Measurements from ENCODE around the gene CISTR. TPM values are rescaled to one million over a fixed set of nuclear protein-coding genes. Genes with fewer than 3 reads are reported as not detected.
"Not testable (repeated sequence)": the region's sequence is repeated elsewhere in the genome, so short reads cannot be mapped to it uniquely, and the experiment has no call there.

Gene CISTR
- total and polyA plus RNA-seq, 5 experiments from 2014 or later: not detected

- peaks cover 0 to under 1% (median 0%) of the 10 kb centered on the region in 5 donors for H3K27me3 Mint-ChIP-seq
- POLR2A ChIA-PET: interaction anchor here (0.6 to 3.2 kb wide), 5 partner anchors 17 to 402 kb away, joined by 3 to 9 read pairs (median 7); partner anchors contain the start of gene CISTR
- DNase-seq (no peak), ATAC-seq (no peak)
- H3K36me3 Mint-ChIP-seq: peaks cover 0 to 36% (median 14%) of the 10 kb centered on the region in 3 donors
- peaks cover 17 to 40% (median 26%) of the 10 kb centered on the region in 4 donors for H3K4me1 Mint-ChIP-seq
- no peaks in the 10 kb centered on the region for H3K9me3 Mint-ChIP-seq
- H3K4me3 Mint-ChIP-seq: peak overlapping the region; percentile 87 to 99 (median 94)
- H3K27ac Mint-ChIP-seq: peak overlapping the region in 6 of 10 donors; percentile 13 to 95 (median 84)
These were observed 25.4 kb downstream of the CISTR start for GRCh38 chr12:53726341-53726740.

GRCh38 chr12:53725824-53726223, 26.0 kb downstream of the CISTR start:
- Mint-ChIP-seq H3K9me3 (no peaks in the 10 kb centered on the region), H3K4me1 (peaks cover 17 to 40% (median 26%) of the 10 kb centered on the region in 4 donors), H3K27ac (peak overlapping the region in 2 of 10 donors; percentile 43 to 95), H3K27me3 (no peaks in the 10 kb centered on the region), H3K4me3 (peak overlapping the region; percentile 61 to 99 (median 94)), H3K36me3 (peaks cover 4 to 41% (median 18%) of the 10 kb centered on the region in 3 donors)
- POLR2A ChIA-PET: no interaction called here
- DNase-seq (no peak), ATAC-seq (no peak)

DNA sequence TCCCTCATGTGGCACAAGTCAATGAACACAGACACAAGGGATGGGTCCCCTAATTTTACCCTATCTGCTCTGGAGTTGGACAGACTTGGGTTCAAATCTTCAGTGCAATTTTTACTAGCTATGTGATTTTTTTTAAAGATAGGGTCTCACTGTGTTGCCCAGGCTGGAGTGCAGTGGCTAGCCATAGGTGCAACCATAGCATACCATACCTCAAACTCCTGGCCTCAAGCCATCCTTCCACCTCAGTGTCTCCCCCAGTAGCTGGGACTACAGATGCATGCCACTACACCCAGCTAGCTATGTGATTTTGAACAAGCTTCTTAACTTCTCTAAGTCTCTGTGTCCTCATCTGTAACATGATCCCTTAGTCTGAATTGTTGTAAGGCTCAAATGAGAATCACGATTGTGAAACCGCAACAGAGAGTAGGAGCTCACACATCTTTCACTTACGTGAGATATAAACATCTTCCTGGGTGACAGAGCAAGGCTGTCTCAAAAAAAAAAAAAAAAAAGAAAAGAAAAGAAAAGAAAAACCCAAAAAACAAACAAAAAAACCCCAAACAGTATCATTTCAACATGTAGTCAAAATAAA, 29.2 kb downstream of the CISTR start:
- no peak for DNase-seq
- no peaks in the 10 kb centered on the region for H3K9me3 Mint-ChIP-seq
- no peak overlapping the region for H3K27ac Mint-ChIP-seq
- peaks cover 9 to 66% (median 33%) of the 10 kb centered on the region in 3 donors for H3K36me3 Mint-ChIP-seq
- no peak overlapping the region for H3K4me3 Mint-ChIP-seq
- peaks cover 13 to 32% (median 20%) of the 10 kb centered on the region in 4 donors for H3K4me1 Mint-ChIP-seq
- no peaks in the 10 kb centered on the region for H3K27me3 Mint-ChIP-seq
- POLR2A ChIA-PET: interaction anchor here (0.9 kb wide), 1 partner anchor 14 kb away, joined by 3 read pairs; no protein-coding TSS in a partner anchor
- no peak for ATAC-seq

- no peak overlapping the region for H3K27ac Mint-ChIP-seq
- H3K4me1 Mint-ChIP-seq: peaks cover 4 to 16% (median 6%) of the 10 kb centered on the region in 4 donors
- no peak overlapping the region for H3K4me3 Mint-ChIP-seq
- no peaks in the 10 kb centered on the region for H3K27me3 Mint-ChIP-seq
- no peaks in the 10 kb centered on the region for H3K9me3 Mint-ChIP-seq
- POLR2A ChIA-PET: no interaction called here
- ATAC-seq: no peak
- no peak for DNase-seq
- H3K36me3 Mint-ChIP-seq: peaks cover 9 to 79% (median 39%) of the 10 kb centered on the region in 3 donors
These were observed 30.8 kb downstream of the CISTR start for GRCh38 chr12:53720946-53721345.

DNA sequence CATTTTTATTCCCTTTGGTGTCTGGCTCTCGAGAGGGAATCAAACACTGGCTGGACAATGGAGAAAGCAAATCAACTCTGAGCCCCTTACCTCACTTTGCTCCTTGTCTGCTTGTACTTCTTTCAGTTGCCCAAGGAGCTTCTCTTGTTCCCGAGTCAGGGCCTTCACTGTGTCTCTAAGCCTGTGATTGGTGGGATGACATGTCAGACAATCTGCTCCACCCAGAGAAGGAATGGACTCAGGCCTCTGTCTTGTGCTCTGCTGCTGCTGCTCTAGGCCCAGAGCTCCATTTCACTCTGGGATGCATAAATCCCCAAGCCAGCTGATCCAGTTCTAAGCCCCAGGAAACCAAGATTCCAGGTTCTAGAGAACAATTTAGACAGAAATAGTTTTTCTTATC, 32.1 kb downstream of the CISTR start:
- Mint-ChIP-seq H3K9me3 (no peaks in the 10 kb centered on the region), H3K27me3 (no peaks in the 10 kb centered on the region), H3K36me3 (peaks cover 9 to 85% (median 42%) of the 10 kb centered on the region in 3 donors), H3K27ac (peak overlapping the region in 1 of 10 donors; percentile 62), H3K4me1 (peaks cover 0 to 5% (median 0%) of the 10 kb centered on the region in 4 donors), H3K4me3 (no peak overlapping the region)
- POLR2A ChIA-PET: no interaction called here
- no peak for DNase-seq
- no peak for ATAC-seq

DNA sequence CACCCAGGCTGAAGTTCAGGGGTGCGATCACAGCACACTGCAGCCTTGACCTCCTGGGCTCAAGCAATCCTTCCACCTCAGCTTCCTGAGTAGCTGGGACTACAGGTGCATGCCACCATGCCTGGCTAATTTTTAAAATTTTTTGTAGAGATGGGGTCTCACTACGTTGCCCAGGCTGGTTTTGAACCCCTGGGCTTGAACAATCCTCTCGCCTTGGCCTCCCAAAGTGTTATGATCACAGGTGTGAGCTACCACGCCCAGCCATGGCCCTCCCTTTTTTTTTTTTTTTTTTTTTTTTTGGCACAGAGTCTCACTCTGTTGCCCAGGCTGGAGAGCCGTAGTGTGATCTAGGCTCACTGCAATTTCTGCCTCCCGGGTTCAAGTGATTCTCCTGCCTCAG, 33.2 kb downstream of the CISTR start:
- not testable (repeated sequence) for H3K4me3 Mint-ChIP-seq
- peaks cover 9 to 80% (median 43%) of the 10 kb centered on the region in 3 donors for H3K36me3 Mint-ChIP-seq

GRCh38 chr12:53717319-53717718, 34.5 kb downstream of the CISTR start:
- Mint-ChIP-seq H3K9me3 (no peaks in the 10 kb centered on the region), H3K27me3 (no peaks in the 10 kb centered on the region), H3K4me1 (peaks cover 0 to 4% (median 0%) of the 10 kb centered on the region in 4 donors), H3K27ac (peak overlapping the region in 1 of 10 donors; percentile 52), H3K36me3 (peaks cover 9 to 79% (median 37%) of the 10 kb centered on the region in 3 donors), H3K4me3 (no peak overlapping the region)
- POLR2A ChIA-PET: interaction anchor here (0.6 kb wide), 1 partner anchor 11 kb away, joined by 3 read pairs; no protein-coding TSS in a partner anchor
- DNase-seq (no peak), ATAC-seq (no peak)

More for the DNA sequence above, 33.2 kb downstream of the CISTR start:
- not testable (repeated sequence) for H3K9me3 Mint-ChIP-seq, ATAC-seq, H3K4me1 Mint-ChIP-seq, DNase-seq, H3K27me3 Mint-ChIP-seq, H3K27ac Mint-ChIP-seq
- POLR2A ChIA-PET: interaction anchor here (0.6 to 0.7 kb wide), 2 partner anchors 20 to 491 kb away, joined by 4 to 6 read pairs; no protein-coding TSS in a partner anchor

- peaks cover 0 to 53% (median 12%) of the 10 kb centered on the region in 3 donors for H3K36me3 Mint-ChIP-seq
- DNase-seq (no peak), ATAC-seq (no peak)
- H3K4me3 Mint-ChIP-seq: no peak overlapping the region
- H3K27ac Mint-ChIP-seq: no peak overlapping the region
- H3K4me1 Mint-ChIP-seq: peaks cover 0 to 4% (median 2%) of the 10 kb centered on the region in 4 donors
- POLR2A ChIA-PET: no interaction called here
- H3K9me3 Mint-ChIP-seq: no peaks in the 10 kb centered on the region
- H3K27me3 Mint-ChIP-seq: no peaks in the 10 kb centered on the region
These were observed 37.8 kb downstream of the CISTR start for GRCh38 chr12:53714004-53714403.

DNA sequence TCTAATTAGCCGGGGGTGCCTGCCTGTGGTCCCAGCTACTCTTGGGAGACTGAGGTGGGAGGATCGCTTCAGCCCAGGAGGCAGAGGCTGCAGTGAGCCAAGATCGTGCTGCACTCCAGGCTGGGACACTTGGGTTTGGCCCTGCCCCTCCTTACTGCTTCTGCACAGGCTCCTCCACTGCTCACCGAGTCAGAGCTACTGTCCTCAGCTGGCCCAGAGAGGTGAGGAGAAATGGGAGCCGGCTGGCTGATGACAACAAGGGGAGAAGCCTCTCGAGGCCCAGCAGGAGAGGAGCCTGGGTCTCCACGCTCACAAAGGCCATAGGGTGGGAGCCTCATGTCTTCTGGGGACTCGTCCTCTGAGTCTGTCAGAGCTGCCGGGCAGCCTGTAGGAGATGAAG, 38.3 kb downstream of the CISTR start:
- ATAC-seq (no peak), DNase-seq (no peak)
- Mint-ChIP-seq H3K4me3 (no peak overlapping the region), H3K36me3 (peaks cover 0 to 51% (median 12%) of the 10 kb centered on the region in 3 donors), H3K4me1 (peaks cover 0 to 4% (median 2%) of the 10 kb centered on the region in 4 donors), H3K27me3 (no peaks in the 10 kb centered on the region), H3K9me3 (no peaks in the 10 kb centered on the region), H3K27ac (peak overlapping the region in 1 of 10 donors; percentile 50)
- POLR2A ChIA-PET: no interaction called here

DNA sequence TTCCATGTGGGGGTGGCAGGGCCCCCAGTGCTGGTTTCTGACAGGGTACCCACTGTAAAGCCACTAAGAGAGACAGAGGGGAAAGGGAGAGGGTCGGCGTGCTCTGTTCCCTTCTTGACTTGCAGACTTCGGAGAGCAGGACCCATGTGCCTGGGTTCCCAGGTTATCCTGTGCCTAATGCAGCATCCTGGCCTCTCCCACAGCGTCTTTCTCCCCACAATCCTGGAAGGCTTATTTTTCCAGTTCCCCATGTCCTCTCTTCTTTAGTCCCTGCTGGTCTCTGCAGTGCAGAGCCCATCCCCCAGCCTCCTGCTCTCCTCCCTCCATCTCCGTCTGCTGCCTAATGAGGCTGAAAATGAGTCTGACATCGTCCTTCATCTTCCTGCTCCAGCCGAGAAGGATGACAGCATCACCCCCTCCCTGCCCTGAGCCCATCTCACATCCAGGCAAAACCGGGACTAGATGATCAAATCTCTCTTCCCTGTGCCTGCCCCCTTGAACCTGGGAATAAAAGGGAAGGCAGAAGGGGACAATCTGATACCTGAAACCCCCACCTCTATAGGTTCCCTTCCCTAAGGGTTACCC, 39.6 kb downstream of the CISTR start:
- ATAC-seq (no peak), DNase-seq (no peak)
- Mint-ChIP-seq H3K4me1 (peaks cover 0 to 6% (median 2%) of the 10 kb centered on the region in 4 donors), H3K4me3 (no peak overlapping the region), H3K27me3 (peaks cover 0 to 4% (median 2%) of the 10 kb centered on the region in 5 donors), H3K36me3 (peaks cover 0 to 43% (median 12%) of the 10 kb centered on the region in 3 donors), H3K27ac (peak overlapping the region in 1 of 10 donors; percentile 63), H3K9me3 (no peaks in the 10 kb centered on the region)
- POLR2A ChIA-PET: no interaction called here

DNA sequence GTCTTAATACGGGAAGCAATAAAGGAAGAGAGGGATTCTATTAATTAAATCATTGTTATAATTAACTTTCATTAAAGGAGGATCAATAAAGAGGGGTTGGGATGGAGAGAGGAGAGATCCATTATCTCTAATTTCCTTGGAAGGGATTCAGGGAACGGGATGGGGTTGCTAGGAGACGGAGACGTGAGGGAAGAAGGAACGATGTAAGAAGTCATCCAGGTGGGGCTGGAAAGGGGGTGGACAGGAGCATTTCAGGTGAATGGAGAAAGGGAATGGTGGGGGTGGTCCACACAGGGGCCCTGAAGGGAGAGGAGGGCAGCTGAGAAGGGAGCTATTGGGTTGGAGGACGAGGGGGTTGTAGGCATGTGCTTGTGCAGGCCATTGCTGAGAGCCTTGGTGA, 41.7 kb downstream of the CISTR start:
- Mint-ChIP-seq H3K27me3 (peaks cover 8 to 16% (median 12%) of the 10 kb centered on the region in 5 donors), H3K9me3 (no peaks in the 10 kb centered on the region), H3K36me3 (peaks cover 0 to 29% (median 6%) of the 10 kb centered on the region in 3 donors), H3K4me3 (no peak overlapping the region), H3K4me1 (peaks cover 0 to 6% (median 2%) of the 10 kb centered on the region in 4 donors), H3K27ac (peak overlapping the region in 1 of 10 donors; percentile 16)
- POLR2A ChIA-PET: interaction anchor here (0.5 kb wide), 1 partner anchor 514 kb away, joined by 3 read pairs; no protein-coding TSS in a partner anchor
- no peak for DNase-seq
- no peak for ATAC-seq

DNA sequence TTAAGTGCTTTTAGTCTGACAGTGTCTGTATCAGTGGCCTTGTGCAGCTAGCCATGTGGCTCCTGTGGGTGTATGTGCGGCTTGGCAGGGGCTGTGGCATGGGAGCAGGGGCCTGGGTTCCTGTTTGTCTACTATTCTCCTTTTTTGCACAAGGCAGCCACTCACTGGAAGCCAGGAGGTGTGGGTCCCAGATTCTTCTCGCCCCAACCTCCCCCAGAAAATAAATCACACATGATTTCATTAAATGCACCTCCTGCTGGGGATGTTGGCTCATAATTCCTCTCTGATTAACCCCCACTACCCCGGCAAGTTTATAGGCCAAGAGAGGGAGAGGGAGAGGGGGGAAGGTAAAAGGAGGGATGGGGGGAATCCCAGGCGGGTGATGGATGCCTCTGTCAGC, 42.1 kb downstream of the CISTR start:
- Mint-ChIP-seq H3K27me3 (peaks cover 9 to 20% (median 14%) of the 10 kb centered on the region in 5 donors), H3K4me3 (no peak overlapping the region), H3K27ac (no peak overlapping the region), H3K4me1 (peaks cover 0 to 6% (median 2%) of the 10 kb centered on the region in 4 donors), H3K36me3 (peaks cover 0 to 25% (median 2%) of the 10 kb centered on the region in 3 donors), H3K9me3 (no peaks in the 10 kb centered on the region)
- POLR2A ChIA-PET: interaction anchor here (0.5 kb wide), 1 partner anchor 514 kb away, joined by 3 read pairs; no protein-coding TSS in a partner anchor
- ATAC-seq (no peak), DNase-seq (no peak)

DNA sequence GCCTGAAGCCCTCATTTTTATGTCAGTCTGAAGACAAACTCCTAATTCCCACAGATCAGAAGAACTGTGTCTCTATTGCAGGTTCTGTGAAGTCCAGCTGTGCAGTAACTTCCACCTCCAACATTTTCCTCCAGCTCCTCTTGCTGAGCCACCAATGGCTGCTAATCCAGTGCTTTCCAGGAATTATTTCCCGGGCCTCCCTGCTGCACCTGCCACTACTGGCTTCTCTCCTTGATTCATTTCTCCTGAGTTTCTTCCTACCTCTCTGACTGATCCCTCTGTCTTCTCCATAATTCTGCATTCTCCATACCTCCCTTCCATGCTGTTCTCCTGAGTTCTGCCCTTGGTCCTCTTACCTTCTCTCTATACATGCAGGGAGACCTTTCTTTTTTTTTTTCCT, 45.7 kb downstream of the CISTR start:
- Mint-ChIP-seq H3K27ac (no peak overlapping the region), H3K4me3 (no peak overlapping the region), H3K27me3 (peaks cover 30 to 54% (median 39%) of the 10 kb centered on the region in 5 donors), H3K36me3 (peaks cover 0 to under 1% (median 0%) of the 10 kb centered on the region in 3 donors), H3K4me1 (peaks cover 0 to 5% (median 3%) of the 10 kb centered on the region in 4 donors), H3K9me3 (no peaks in the 10 kb centered on the region)
- POLR2A ChIA-PET: interaction anchor here (0.9 kb wide), 1 partner anchor 9 kb away, joined by 3 read pairs; no protein-coding TSS in a partner anchor
- no peak for DNase-seq
- no peak for ATAC-seq

Measured in naive thymus-derived CD8-positive, alpha-beta T cell (primary cell).